PC-3 (cell line): ENCODE data around the gene TNS3. TPM values are rescaled to one million over a fixed set of nuclear protein-coding genes. Genes with fewer than 3 reads are reported as not detected.
A peak's percentile ranks its signal among the peaks of the same experiment; 100 is the strongest.

Source experiments
- ATAC-seq: fragments of 200-7000 bp; cut with Tn5 transposase; 2 replicates; pipeline ENCODE4 v1.9.1; 2020; ENCODE audit warnings: mild to moderate bottlenecking, moderate library complexity
- BruUV-seq: library from RNA; stranded (reverse); fragments of 400-500 nt; replicated peaks from 2 replicates; lab custom pipeline; 2021; lab: Mats Ljungman, UMichigan
- CTCF ChIA-PET: fragments of 300-600 bp; sonication (Branson Sonifier 250); formaldehyde crosslinking; loops from one replicate; lab custom pipeline; 2022; ENCODE audit warnings: antibody characterized with exemption; lab: Charles Lee
- POLR2A ChIA-PET: fragments of 300-600 bp; sonication (Branson Sonifier 250); formaldehyde crosslinking; loops from one replicate; lab custom pipeline; 2022; ENCODE audit warnings: antibody characterized with exemption; ENCODE audit not compliant: unreplicated experiment; lab: Charles Lee
- DNase-seq: peaks from one replicate; pipeline ENCODE4 v3.0.0-alpha.2; 2015
- H2AFZ ChIP-seq: fragments of 300-600 bp; sonication (generic); 2 replicates; pipeline ENCODE4 v1.6.0; 2016; ENCODE audit warnings: antibody characterized with exemption, low read length
- H3F3A ChIP-seq: fragments of 300-600 bp; sonication (generic); one replicate; pipeline ENCODE4 v1.6.0; 2017; ENCODE audit warnings: antibody characterized with exemption, low read length, control low read depth, mild to moderate bottlenecking; ENCODE audit not compliant: unreplicated experiment
- H3K27ac ChIP-seq: fragments of 300-600 bp; sonication (generic); 2 replicates; pipeline ENCODE4 v1.5.1; 2016; ENCODE audit warnings: mild to moderate bottlenecking, low read length
- H3K27me3 ChIP-seq: fragments of 300-600 bp; sonication (generic); 2 replicates; pipeline ENCODE4 v1.6.1; 2016; ENCODE audit warnings: low read length, mixed read lengths
- H3K36me3 ChIP-seq: fragments of 300-600 bp; sonication (generic); 2 replicates; pipeline ENCODE4 v1.6.1; 2016; ENCODE audit warnings: low read depth, mixed run types, low read length, mixed read lengths
- H3K4me1 ChIP-seq: fragments of 300-600 bp; sonication (generic); 2 replicates; pipeline ENCODE4 v1.5.1; 2016; ENCODE audit warnings: low read length; ENCODE audit not compliant: insufficient read depth
- H3K4me2 ChIP-seq: fragments of 300-600 bp; sonication (generic); 2 replicates; pipeline ENCODE4 v1.6.0; 2016; ENCODE audit warnings: low read length
- H3K4me3 ChIP-seq: fragments of 300-600 bp; sonication (generic); 2 replicates; pipeline ENCODE4 v1.5.1; 2016; ENCODE audit warnings: mild to moderate bottlenecking, low read length, mixed read lengths
- H3K79me2 ChIP-seq: fragments of 300-600 bp; sonication (generic); 2 replicates; pipeline ENCODE4 v1.6.1; 2017; ENCODE audit warnings: low read length, mixed read lengths
- H3K9ac ChIP-seq: fragments of 300-600 bp; sonication (generic); 2 replicates; pipeline ENCODE4 v1.6.0; 2016; ENCODE audit warnings: mild to moderate bottlenecking, low read length
- H3K9me2 ChIP-seq: fragments of 300-600 bp; sonication (generic); replicated peaks from 2 replicates; pipeline ENCODE4 v1.6.1; 2016; ENCODE audit warnings: mixed run types, low read length, mixed read lengths
- H3K9me3 ChIP-seq: fragments of 300-600 bp; sonication (generic); 2 replicates; pipeline ENCODE4 v1.6.1; 2016; ENCODE audit warnings: low read length, mixed read lengths
- H4K20me1 ChIP-seq: fragments of 300-600 bp; sonication (generic); 2 replicates; pipeline ENCODE4 v1.6.1; 2016; ENCODE audit warnings: low read length, mixed read lengths
- EZH2 ChIP-seq: fragments of 300-600 bp; sonication (generic); IDR thresholded peaks from one replicate; pipeline ENCODE4 v1.6.1; 2017; ENCODE audit warnings: antibody characterized with exemption, mild to moderate bottlenecking, low read length; ENCODE audit not compliant: unreplicated experiment
- EZH2phosphoT487 ChIP-seq: fragments of 300-600 bp; sonication (generic); IDR thresholded peaks from 2 replicates; pipeline ENCODE4 v1.6.1; 2018; ENCODE audit warnings: mild to moderate bottlenecking, antibody characterized with exemption, low read length, borderline replicate concordance
- intact Hi-C: fragments of 100-400 bp; cut with micrococcal nuclease; formaldehyde crosslinking; loops from 2 replicates; pipeline ENCODE4 v1.9.0; 2023
- total RNA-seq: library from RNA; depleted of rRNA; stranded (reverse); fragments of >200 nt; gene quantifications from 2 replicates; pipeline ENCODE4 v1.2.3, GENCODE V29; 2014
- TF ChIP-seq, protein P1 (sequence below): fragments of 300-600 bp; sonication (generic); conservative IDR thresholded peaks from 2 replicates; pipeline ENCODE4 v1.5.1; 2017; ENCODE audit warnings: antibody characterized with exemption, low read depth, mild to moderate bottlenecking, low read length

TNS3 gene
- total RNA-seq, 1 experiment from 2014 or later: 72.3 TPM

DNA sequence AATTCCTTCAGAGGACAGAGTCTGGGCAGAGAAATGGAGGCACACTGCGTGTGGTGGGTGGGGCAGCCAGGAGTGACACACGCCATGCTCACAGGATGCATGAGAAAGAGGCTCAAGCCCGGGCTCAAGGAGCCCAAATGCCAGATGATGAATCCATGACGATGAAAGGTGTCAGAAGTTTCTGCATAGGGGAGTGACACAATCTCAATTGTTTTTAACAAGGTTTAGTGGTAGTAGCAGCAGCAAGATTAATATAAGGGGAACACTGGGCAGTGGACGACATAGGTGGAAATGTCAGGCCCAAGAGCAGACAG, 126.1 kb downstream of the TNS3 start:
- ATAC-seq (no peak), DNase-seq (no peak)
- Histone ChIP-seq H3K27me3 (no peaks in the 10 kb centered on the region), H3K4me3 (no peak overlapping the region), H3K4me1 (peaks cover 57% of the 10 kb centered on the region), H3K9me3 (no peaks in the 10 kb centered on the region), H3K9ac (no peak overlapping the region), H3F3A (no peaks in the 10 kb centered on the region), H4K20me1 (no peaks in the 10 kb centered on the region), H3K79me2 (peaks cover 77% of the 10 kb centered on the region), H2AFZ (no peak overlapping the region), H3K36me3 (no peaks in the 10 kb centered on the region), H3K4me2 (no peak overlapping the region), H3K27ac (no peak overlapping the region), H3K9me2 (no peaks in the 10 kb centered on the region)
- CTCF ChIA-PET: interaction anchor here (1.5 kb wide), 1 partner anchor 20 kb away, joined by 4 read pairs; no protein-coding TSS in a partner anchor
- BruUV-seq: no TSS peak
- POLR2A ChIA-PET: no interaction called here
- TF ChIP-seq EZH2 (no peak), EZH2phosphoT487 (no peak)
- TF ChIP-seq, protein P1, sequence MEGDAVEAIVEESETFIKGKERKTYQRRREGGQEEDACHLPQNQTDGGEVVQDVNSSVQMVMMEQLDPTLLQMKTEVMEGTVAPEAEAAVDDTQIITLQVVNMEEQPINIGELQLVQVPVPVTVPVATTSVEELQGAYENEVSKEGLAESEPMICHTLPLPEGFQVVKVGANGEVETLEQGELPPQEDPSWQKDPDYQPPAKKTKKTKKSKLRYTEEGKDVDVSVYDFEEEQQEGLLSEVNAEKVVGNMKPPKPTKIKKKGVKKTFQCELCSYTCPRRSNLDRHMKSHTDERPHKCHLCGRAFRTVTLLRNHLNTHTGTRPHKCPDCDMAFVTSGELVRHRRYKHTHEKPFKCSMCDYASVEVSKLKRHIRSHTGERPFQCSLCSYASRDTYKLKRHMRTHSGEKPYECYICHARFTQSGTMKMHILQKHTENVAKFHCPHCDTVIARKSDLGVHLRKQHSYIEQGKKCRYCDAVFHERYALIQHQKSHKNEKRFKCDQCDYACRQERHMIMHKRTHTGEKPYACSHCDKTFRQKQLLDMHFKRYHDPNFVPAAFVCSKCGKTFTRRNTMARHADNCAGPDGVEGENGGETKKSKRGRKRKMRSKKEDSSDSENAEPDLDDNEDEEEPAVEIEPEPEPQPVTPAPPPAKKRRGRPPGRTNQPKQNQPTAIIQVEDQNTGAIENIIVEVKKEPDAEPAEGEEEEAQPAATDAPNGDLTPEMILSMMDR: no peak
- intact Hi-C loops: no loop called here

DNA sequence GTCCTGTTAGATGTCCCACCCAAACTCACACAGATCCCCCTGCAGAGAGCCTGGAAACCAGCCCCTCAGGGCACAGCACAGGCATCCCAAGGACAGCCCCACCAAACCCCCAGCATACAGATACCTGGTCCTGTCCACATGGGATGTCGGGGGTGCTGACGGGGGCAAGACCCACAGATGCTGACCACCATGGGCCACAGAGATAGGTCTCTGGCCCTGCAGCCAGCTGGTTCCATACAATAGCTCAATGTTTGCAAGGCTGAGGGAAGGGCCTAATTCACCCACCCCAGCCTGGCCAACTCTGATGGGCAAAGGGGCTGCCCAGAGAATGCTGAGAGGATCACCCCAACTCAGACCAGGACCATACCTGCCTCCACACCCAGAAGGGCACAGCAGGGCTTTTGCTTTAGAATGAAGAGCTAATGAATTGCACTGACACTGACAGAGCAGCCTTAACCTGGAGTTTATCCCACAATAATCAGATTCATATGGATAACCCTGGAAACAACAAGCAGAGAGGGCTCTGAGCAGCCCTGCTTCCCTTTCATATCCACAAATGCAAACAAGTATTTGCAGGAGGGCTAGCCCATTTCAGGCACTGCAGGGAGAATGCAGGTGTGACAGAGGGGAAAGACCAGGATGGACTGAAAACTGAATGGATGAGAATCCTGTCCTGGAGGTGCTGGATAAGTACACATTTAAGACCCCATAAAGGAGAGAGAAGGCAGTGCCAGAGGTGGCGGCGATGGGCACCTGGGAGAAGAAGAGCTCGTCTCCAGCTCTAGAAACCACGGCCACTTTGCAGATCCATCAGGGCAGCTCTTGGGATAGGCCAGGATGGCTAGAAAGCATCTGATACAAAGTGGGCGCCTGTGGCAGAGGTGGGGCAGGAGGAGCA, 126.7 kb downstream of the TNS3 start:
- intact Hi-C loops: no loop called here
- no peak overlapping the region for H3K9ac ChIP-seq

More for the DNA sequence above, 126.7 kb downstream of the TNS3 start:
- Histone ChIP-seq H3K9me2 (no peaks in the 10 kb centered on the region), H3K4me1 (peaks cover 57% of the 10 kb centered on the region), H2AFZ (no peak overlapping the region), H3K27me3 (no peaks in the 10 kb centered on the region), H3K27ac (peak overlapping the region; percentile 95), H3K4me2 (peak overlapping the region; percentile 87), H3K4me3 (peak overlapping the region; percentile 61; the same call in 1 of the 2 replicates), H4K20me1 (no peaks in the 10 kb centered on the region), H3K36me3 (no peaks in the 10 kb centered on the region), H3K79me2 (peaks cover 77% of the 10 kb centered on the region), H3K9me3 (no peaks in the 10 kb centered on the region), H3F3A (no peaks in the 10 kb centered on the region)
- POLR2A ChIA-PET: interaction anchor here (0.6 kb wide), 1 partner anchor 123 kb away, joined by 6 read pairs; no protein-coding TSS in a partner anchor
- CTCF ChIA-PET: interaction anchor here (1.5 kb wide), 1 partner anchor 19 kb away, joined by 4 read pairs; no protein-coding TSS in a partner anchor
- BruUV-seq: no TSS peak
- ATAC-seq: no peak
- TF ChIP-seq, protein P1: no peak
- no peak for TF ChIP-seq EZH2phosphoT487
- no peak for TF ChIP-seq EZH2
- no peak for DNase-seq
